ENCODE results near the gene CD226.

- no peak for TF ChIP-seq CTCF (IDR thresholded peaks at IDR 0.05; ENCODE audit: insufficient read depth, low read length, poor library complexity, severe bottlenecking)
- TF ChIP-seq EZH2phosphoT487 (conservative IDR thresholded peaks at IDR 0.05; ENCODE audit: low read length), result no peak
Measured at GRCh38 chr18:69890558-69890957, 57.1 kb downstream of the CD226 start.

Measured in SU-DHL-6 (cell line).